H4 (cell line): ENCODE results near the gene HCRT. TPM values are rescaled to one million over a fixed set of nuclear protein-coding genes. Genes with fewer than 3 reads are reported as not detected.
A peak's percentile ranks its signal among the peaks of the same experiment; 100 is the strongest.
"Not testable (repeated sequence)": the region's sequence is repeated elsewhere in the genome, so short reads cannot be mapped to it uniquely, and the experiment has no call there.

ENCODE experiments used
- DNase-seq: peaks from one replicate; pipeline ENCODE4 v3.0.0-alpha.2; 2015; ENCODE audit warnings: low spot score
- total RNA-seq: library from RNA; depleted of rRNA; stranded (reverse); fragments of >200 nt; shearing (Covaris generic); gene quantifications from 2 replicates; pipeline ENCODE4 v1.2.3, GENCODE V29; 2014

HCRT gene
- total RNA-seq, 1 experiment from 2014 or later: not detected

- DNase-seq: no peak
These were observed 12.4 kb upstream of the HCRT start for GRCh38 chr17:42197564-42198156.

GRCh38 chr17:42193969-42194899 lies 9.0 kb upstream of the HCRT start, which contains the start of gene GHDC:
GHDC (minus strand) TSS chr17:42194494; CDS start chr17:42193581, 913 bp downstream.
- peak; percentile 52 for DNase-seq

GRCh38 chr17:42193216-42193968 lies 8.1 kb upstream of the HCRT start:
- DNase-seq: no peak

- no peak for DNase-seq
These were observed 7.2 kb upstream of the HCRT start for GRCh38 chr17:42192189-42193126.

GRCh38 chr17:42191275-42191608 lies 6.0 kb upstream of the HCRT start:
- DNase-seq: no peak

- no peak for DNase-seq
These were observed 5.4 kb upstream of the HCRT start for GRCh38 chr17:42190491-42191274.

- no peak for DNase-seq
These were observed 4.4 kb upstream of the HCRT start for GRCh38 chr17:42189651-42189965.

GRCh38 chr17:42188749-42189650 lies 3.7 kb upstream of the HCRT start:
- DNase-seq: no peak

- no peak for DNase-seq
These were observed 2.6 kb upstream of the HCRT start for GRCh38 chr17:42187833-42188232.

GRCh38 chr17:42186191-42186590 lies 939 bp upstream of the HCRT start:
- DNase-seq: not testable (repeated sequence)

GRCh38 chr17:42185621-42185930 lies 324 bp upstream of the HCRT start:
- no peak for DNase-seq

- no peak for DNase-seq
These were observed 1.2 kb downstream of the HCRT start for GRCh38 chr17:42183741-42184711.

- DNase-seq: no peak
These were observed 2.1 kb downstream of the HCRT start for GRCh38 chr17:42182927-42183734.

GRCh38 chr17:42181851-42182207 lies 3.4 kb downstream of the HCRT start:
- DNase-seq: no peak

GRCh38 chr17:42180922-42181850 lies 4.1 kb downstream of the HCRT start, which contains the start of gene KCNH4:
KCNH4 (minus strand) TSS chr17:42181142; CDS start chr17:42180945, 197 bp downstream.
- peak; percentile 44 for DNase-seq

GRCh38 chr17:42180411-42180921 lies 4.8 kb downstream of the HCRT start:
- no peak for DNase-seq
